NCI-H2196 treated with DMSO at 0.1 percent for 48 hours (cell line): ENCODE data around the gene KAZALD1.

ENCODE experiments used
- DNase-seq: peaks from one replicate; lab custom pipeline; 2025; ENCODE audit not compliant: unreplicated experiment; lab: John Stamatoyannopoulos, UW

KAZALD1 gene

GRCh38 chr10:101066896-101067355 is 5.1 kb downstream of the KAZALD1 start:
- DNase-seq, result no peak

- peak; percentile 59 for DNase-seq
Measured at GRCh38 chr10:101067356-101068083, 5.7 kb downstream of the KAZALD1 start.

GRCh38 chr10:101069441-101069840 is 7.7 kb downstream of the KAZALD1 start:
- no peak for DNase-seq

GRCh38 chr10:101070098-101070497 is 8.3 kb downstream of the KAZALD1 start:
- no peak for DNase-seq

- DNase-seq, result no peak
Measured at GRCh38 chr10:101071267-101071884, 9.6 kb downstream of the KAZALD1 start.

GRCh38 chr10:101071885-101072433 is 10.2 kb downstream of the KAZALD1 start:
- no peak for DNase-seq

GRCh38 chr10:101072923-101073322 is 11.1 kb downstream of the KAZALD1 start:
- DNase-seq, result no peak

GRCh38 chr10:101073631-101074030 is 11.8 kb downstream of the KAZALD1 start:
- no peak for DNase-seq

- DNase-seq, result no peak
Measured at GRCh38 chr10:101075775-101076174, 14.0 kb downstream of the KAZALD1 start.

GRCh38 chr10:101076630-101077029 is 14.8 kb downstream of the KAZALD1 start:
- DNase-seq, result no peak

- no peak for DNase-seq
Measured at GRCh38 chr10:101079874-101080273, 18.1 kb downstream of the KAZALD1 start.

GRCh38 chr10:101080933-101081931 is 19.4 kb downstream of the KAZALD1 start:
- no peak for DNase-seq

- DNase-seq, result no peak
Measured at GRCh38 chr10:101085846-101086245, 24.1 kb downstream of the KAZALD1 start.

- no peak for DNase-seq
Measured at GRCh38 chr10:101087376-101087775, 25.6 kb downstream of the KAZALD1 start.

GRCh38 chr10:101087965-101088364 is 26.2 kb downstream of the KAZALD1 start:
- no peak for DNase-seq

GRCh38 chr10:101089520-101090299 is 27.9 kb downstream of the KAZALD1 start:
- no peak for DNase-seq

- no peak for DNase-seq
Measured at GRCh38 chr10:101090597-101090996, 28.8 kb downstream of the KAZALD1 start.

- DNase-seq, result no peak
Measured at GRCh38 chr10:101091546-101092290, 29.9 kb downstream of the KAZALD1 start.

GRCh38 chr10:101092881-101093354 is 31.1 kb downstream of the KAZALD1 start:
- no peak for DNase-seq
